CMK (cell line): Measurements from ENCODE around the gene MIA.
"Not testable (repeated sequence)": the region's sequence is repeated elsewhere in the genome, so short reads cannot be mapped to it uniquely, and the experiment has no call there.

Experiments used
- DNase-seq: peaks from one replicate; pipeline ENCODE4 v3.0.0-alpha.2; 2010; ENCODE audit warnings: low read depth

Gene MIA

GRCh38 chr19:40780582-40780981 lies 5.3 kb downstream of the MIA start:
- DNase-seq, result no peak

- DNase-seq, result no peak
Observed at GRCh38 chr19:40781140-40781539, 5.8 kb downstream of the MIA start.

- no peak for DNase-seq
Observed at GRCh38 chr19:40783711-40784110, 8.4 kb downstream of the MIA start.

GRCh38 chr19:40784146-40784545 lies 8.8 kb downstream of the MIA start:
- not testable (repeated sequence) for DNase-seq

GRCh38 chr19:40785526-40785925 lies 10.2 kb downstream of the MIA start:
- DNase-seq, result no peak

- no peak for DNase-seq
Observed at GRCh38 chr19:40786060-40787037, 11.0 kb downstream of the MIA start.

- no peak for DNase-seq
Observed at GRCh38 chr19:40791349-40791748, 16.0 kb downstream of the MIA start.

- DNase-seq, result no peak
Observed at GRCh38 chr19:40791996-40792395, 16.7 kb downstream of the MIA start.

- DNase-seq, result no peak
Observed at GRCh38 chr19:40797166-40797962, 22.0 kb downstream of the MIA start.

- DNase-seq, result peak; percentile 80
Observed at GRCh38 chr19:40797963-40798682, 22.8 kb downstream of the MIA start.

- DNase-seq, result peak; percentile 99
Observed at GRCh38 chr19:40798683-40799557, 23.6 kb downstream of the MIA start, which contains the start of gene EGLN2. Gene EGLN2 (plus strand): TSS chr19:40799191. CDS start chr19:40800573, 1,382 bp downstream.

- DNase-seq, result no peak
Observed at GRCh38 chr19:40799558-40800338, 24.4 kb downstream of the MIA start.

- no peak for DNase-seq
Observed at GRCh38 chr19:40800339-40800996, 25.1 kb downstream of the MIA start.

GRCh38 chr19:40800997-40801377 lies 25.7 kb downstream of the MIA start:
- DNase-seq, result no peak

- DNase-seq, result no peak
Observed at GRCh38 chr19:40801426-40802299, 26.3 kb downstream of the MIA start.

GRCh38 chr19:40802300-40803169 lies 27.2 kb downstream of the MIA start:
- DNase-seq, result no peak

GRCh38 chr19:40803170-40803856 lies 28.0 kb downstream of the MIA start:
- DNase-seq, result no peak
